Lower leg skin (tissue), 3 donors: ENCODE results near the gene INHBA.

Source experiments
- CTCF ChIP-seq, 3 donors: fragments of 450-650 bp; IDR thresholded peaks; one replicate each; pipeline ENCODE4 v1.5.1; 2016; ENCODE audit warnings: antibody characterized with exemption in 3 of 3, mild to moderate bottlenecking in 3 of 3, moderate library complexity in 2 of 3
- POLR2A ChIP-seq, 2 donors: fragments of 450-650 bp; IDR thresholded peaks; one replicate each; pipeline ENCODE4 v1.6.1; 2016 to 2017; ENCODE audit warnings: antibody characterized with exemption in 2 of 2, mild to moderate bottlenecking in 1 of 2, moderate library complexity in 1 of 2

- TF ChIP-seq CTCF (IDR thresholded peaks at IDR 0.05), result no peak
- TF ChIP-seq POLR2A (IDR thresholded peaks at IDR 0.05), result no peak
These were observed 45.1 kb upstream of the INHBA start for GRCh38 chr7:41747961-41748360.
